GM04503 (cell line): ENCODE data around the gene ATP6V0E2.

Source experiments
- DNase-seq: peaks from one replicate; pipeline ENCODE4 v3.0.0-alpha.2; 2012; ENCODE audit warnings: low read depth

The ATP6V0E2 gene

GRCh38 chr7:149838992-149839408, 34.8 kb upstream of the ATP6V0E2 start:
- no peak for DNase-seq

DNA sequence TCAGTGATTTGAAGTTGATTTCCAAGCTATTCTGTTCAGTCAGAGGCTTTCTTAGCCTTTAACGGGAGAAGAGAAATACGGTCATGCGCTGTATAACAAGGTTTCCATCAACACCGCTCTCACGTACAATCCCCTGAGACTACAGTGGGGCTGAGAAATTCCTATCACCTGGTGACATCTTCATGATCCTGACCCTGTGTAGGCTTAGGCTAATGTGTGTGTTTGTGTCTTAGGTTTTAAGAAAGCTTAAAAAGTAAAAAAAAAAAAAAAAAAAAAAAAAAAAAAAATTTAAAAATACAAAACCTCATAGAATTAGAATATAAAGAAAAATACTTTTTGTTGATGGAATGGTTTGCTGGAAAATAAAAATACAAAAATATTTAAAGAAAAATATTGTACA, 33.8 kb upstream of the ATP6V0E2 start:
- DNase-seq, result no peak

GRCh38 chr7:149843566-149843965, 30.2 kb upstream of the ATP6V0E2 start:
- no peak for DNase-seq

- no peak for DNase-seq
These were observed 29.3 kb upstream of the ATP6V0E2 start for GRCh38 chr7:149844445-149844844.

- DNase-seq, result no peak
These were observed 28.4 kb upstream of the ATP6V0E2 start for GRCh38 chr7:149845257-149845980.

DNA sequence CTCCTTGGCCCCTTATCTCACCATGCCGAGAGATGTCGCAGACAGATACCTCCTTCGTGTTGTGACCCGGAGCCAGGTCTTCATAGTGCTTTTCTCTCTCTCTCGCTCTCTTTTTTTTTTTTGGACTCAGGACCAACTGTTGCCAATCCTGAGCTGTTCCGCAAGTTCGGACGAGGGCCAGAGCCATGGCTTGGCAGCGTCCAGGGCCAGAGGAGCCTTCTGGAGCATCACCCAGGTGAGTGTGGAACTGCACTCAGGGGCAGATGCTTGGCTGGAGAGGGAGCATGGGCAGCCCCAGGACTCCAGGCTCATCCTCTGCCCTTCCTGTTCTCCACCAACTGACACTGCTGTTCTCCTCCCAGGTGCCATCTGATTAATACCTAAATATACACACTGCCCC, 27.7 kb upstream of the ATP6V0E2 start:
- DNase-seq, result no peak

GRCh38 chr7:149846436-149847046, 27.2 kb upstream of the ATP6V0E2 start:
- no peak for DNase-seq

DNA sequence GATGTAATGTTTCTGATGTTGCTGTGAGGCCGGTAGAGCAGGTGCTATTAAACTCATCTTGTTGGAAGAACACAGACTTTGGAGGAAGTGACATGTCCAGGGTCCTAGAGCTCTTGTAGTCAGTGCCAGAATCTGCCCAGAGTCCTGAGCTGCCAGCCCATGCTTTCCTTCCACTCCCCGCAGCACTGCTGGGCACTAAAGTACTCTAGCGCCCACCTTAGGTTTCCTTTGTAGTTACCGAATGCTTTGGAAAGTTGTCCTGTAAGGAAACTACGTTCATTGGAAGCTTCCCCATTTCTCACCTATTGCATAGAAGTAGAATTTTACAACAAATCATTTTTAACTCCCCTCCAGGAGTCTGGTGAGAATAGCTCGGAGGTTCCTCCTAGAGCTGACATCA, 24.6 kb upstream of the ATP6V0E2 start:
- no peak for DNase-seq

- DNase-seq, result no peak
These were observed 23.7 kb upstream of the ATP6V0E2 start for GRCh38 chr7:149850007-149850594.

GRCh38 chr7:149850716-149851115, 23.1 kb upstream of the ATP6V0E2 start:
- no peak for DNase-seq

DNA sequence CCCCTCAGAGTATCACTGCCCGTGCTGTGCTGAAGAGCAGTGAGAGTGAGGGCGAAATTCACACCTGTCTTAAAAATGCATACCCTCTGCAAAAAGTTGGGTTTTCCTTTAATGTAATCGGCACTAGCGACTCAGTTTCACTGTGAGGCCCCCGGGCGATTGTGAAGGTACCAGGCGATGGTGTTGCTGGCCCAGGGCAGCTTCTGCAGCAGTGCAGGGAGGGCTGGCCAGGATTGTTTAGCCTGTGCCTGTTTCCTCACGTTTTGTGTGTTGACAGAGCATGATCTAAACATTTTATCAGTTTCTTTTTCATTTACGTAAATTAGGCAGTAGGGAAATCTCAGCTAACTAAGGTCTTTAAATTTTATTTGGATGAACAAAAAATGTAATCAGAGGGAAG, 22.3 kb upstream of the ATP6V0E2 start:
- no peak for DNase-seq

DNA sequence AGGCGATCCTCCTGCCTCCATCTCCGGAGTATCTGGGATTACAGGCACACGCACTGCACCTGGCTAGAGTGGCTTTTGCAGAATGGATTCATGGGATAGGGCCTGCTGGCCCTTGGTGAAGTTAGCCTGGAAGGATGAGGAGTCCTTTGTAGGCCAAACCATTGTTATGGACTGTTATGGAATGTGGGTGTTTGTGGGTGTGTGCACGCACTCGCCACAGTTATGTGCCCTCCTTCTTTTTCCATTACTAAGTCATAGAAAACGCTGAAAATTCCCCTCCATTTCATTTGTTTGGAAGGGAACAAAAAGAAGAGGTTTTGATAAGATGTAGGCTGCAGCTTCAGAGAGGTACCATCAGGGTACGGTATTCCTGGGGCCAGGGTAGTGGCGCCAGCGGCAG, 20.6 kb upstream of the ATP6V0E2 start:
- DNase-seq, result no peak

GRCh38 chr7:149854611-149855360, 19.0 kb upstream of the ATP6V0E2 start:
- no peak for DNase-seq

GRCh38 chr7:149855361-149856305, 18.1 kb upstream of the ATP6V0E2 start:
- DNase-seq, result no peak

- no peak for DNase-seq
These were observed 17.2 kb upstream of the ATP6V0E2 start for GRCh38 chr7:149856583-149856982.

DNA sequence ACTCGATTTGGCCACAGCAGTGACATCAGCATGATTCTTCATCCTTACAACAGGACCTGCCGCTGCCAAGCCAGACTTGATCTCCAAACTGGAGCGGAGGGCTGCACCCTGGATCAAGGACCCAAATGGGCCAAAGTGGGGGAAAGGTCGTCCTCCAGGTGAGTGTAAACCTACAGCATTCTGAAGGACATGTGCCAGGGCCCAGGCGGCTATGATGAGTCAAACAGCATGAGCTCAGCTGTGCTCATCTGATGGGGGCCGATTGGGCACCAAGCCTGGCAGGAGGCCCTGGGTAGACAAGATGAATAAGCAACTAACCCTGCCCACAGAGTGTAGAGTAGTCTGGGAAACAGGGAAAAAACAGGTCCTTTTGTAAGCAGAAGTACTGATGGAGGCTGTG, 14.4 kb upstream of the ATP6V0E2 start:
- no peak for DNase-seq

- no peak for DNase-seq
These were observed 13.9 kb upstream of the ATP6V0E2 start for GRCh38 chr7:149859876-149860275.

DNA sequence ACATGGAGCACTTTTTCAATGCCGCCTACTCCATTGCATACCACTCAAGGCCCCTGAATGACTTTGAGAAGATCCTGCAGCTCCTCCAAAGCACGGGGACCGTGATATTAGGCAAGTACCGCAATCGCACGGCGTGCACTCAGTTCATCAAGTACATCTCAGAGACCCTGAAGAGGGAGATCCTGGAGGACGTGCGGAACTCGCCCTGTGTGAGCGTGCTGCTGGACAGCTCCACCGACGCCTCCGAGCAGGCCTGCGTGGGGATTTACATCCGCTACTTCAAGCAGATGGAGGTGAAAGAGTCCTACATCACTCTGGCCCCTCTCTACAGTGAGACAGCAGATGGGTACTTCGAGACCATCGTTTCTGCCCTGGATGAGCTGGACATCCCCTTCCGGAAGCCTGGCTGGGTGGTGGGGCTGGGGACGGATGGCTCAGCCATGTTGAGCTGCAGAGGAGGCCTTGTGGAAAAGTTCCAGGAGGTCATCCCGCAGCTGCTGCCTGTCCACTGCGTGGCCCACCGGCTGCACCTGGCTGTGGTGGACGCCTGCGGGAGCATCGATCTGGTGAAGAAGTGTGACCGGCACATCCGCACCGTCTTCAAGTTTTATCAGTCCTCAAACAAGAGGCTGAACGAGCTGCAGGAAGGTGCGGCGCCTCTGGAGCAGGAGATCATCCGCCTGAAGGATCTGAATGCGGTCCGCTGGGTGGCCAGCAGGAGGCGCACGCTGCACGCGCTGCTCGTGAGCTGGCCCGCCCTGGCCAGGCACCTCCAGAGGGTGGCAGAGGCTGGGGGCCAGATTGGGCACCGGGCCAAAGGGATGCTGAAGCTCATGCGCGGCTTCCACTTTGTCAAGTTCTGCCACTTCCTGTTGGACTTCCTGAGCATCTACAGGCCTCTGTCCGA, 12.7 kb upstream of the ATP6V0E2 start:
- no peak for DNase-seq

GRCh38 chr7:149861728-149862045, 12.1 kb upstream of the ATP6V0E2 start:
- no peak for DNase-seq

- DNase-seq, result no peak
These were observed 11.6 kb upstream of the ATP6V0E2 start for GRCh38 chr7:149862156-149862555.

DNA sequence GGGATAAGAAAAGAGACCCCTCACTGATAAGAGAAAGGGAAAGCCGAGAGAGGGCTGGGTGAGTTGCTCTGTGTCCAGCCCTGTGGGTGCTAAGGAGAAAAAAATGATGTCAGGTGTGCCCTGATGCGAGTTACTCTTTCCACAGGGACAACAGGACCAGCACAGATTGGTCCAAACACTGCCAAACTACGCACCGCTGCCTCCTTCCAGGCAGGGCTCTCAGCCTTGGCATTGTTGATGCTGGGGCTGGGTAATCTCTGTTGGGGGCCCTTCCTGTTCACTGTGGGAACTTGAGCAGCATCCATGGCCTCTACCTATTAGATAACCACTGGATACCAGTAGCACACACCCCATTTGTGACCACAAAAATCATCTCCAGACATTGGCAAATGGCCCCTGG, 10.3 kb upstream of the ATP6V0E2 start:
- no peak for DNase-seq
